Measurements from ENCODE around the gene TMEM54.

GRCh38 chr1:32878637-32879041 is 22.6 kb downstream of the TMEM54 start:
- TF ChIP-seq, protein P1, sequence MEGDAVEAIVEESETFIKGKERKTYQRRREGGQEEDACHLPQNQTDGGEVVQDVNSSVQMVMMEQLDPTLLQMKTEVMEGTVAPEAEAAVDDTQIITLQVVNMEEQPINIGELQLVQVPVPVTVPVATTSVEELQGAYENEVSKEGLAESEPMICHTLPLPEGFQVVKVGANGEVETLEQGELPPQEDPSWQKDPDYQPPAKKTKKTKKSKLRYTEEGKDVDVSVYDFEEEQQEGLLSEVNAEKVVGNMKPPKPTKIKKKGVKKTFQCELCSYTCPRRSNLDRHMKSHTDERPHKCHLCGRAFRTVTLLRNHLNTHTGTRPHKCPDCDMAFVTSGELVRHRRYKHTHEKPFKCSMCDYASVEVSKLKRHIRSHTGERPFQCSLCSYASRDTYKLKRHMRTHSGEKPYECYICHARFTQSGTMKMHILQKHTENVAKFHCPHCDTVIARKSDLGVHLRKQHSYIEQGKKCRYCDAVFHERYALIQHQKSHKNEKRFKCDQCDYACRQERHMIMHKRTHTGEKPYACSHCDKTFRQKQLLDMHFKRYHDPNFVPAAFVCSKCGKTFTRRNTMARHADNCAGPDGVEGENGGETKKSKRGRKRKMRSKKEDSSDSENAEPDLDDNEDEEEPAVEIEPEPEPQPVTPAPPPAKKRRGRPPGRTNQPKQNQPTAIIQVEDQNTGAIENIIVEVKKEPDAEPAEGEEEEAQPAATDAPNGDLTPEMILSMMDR (IDR thresholded peaks at IDR 0.05), result no peak
- no peak for TF ChIP-seq POLR2AphosphoS5 (IDR thresholded peaks at IDR 0.05)

All from transverse colon (tissue), 4 donors.